Type B pancreatic cell (in vitro differentiated cells): Measurements from ENCODE around the gene MICAL2. TPM values are rescaled to one million over a fixed set of nuclear protein-coding genes. Genes with fewer than 3 reads are reported as not detected.

Experiments
- DNase-seq: peaks from one replicate; pipeline ENCODE4 v3.0.0; 2021; ENCODE audit warnings: mixed read lengths; ENCODE audit not compliant: unreplicated experiment; ENCODE audit errors: extremely low spot score
- H3K27ac Mint-ChIP-seq: 2 replicates; pipeline ENCODE4 v1.8.0; 2021; ENCODE audit warnings: mild to moderate bottlenecking, mixed read lengths
- H3K27me3 Mint-ChIP-seq: 2 replicates; pipeline ENCODE4 v1.8.0; 2021; ENCODE audit warnings: mixed read lengths
- H3K36me3 Mint-ChIP-seq: 2 replicates; pipeline ENCODE4 v1.8.0; 2021; ENCODE audit warnings: mixed read lengths
- H3K4me1 Mint-ChIP-seq: one replicate; pipeline ENCODE4 v1.8.0; 2021; ENCODE audit warnings: mixed read lengths; ENCODE audit not compliant: unreplicated experiment
- H3K4me3 Mint-ChIP-seq: 2 replicates; pipeline ENCODE4 v1.8.0; 2021; ENCODE audit warnings: mild to moderate bottlenecking, mixed read lengths
- H3K9me3 Mint-ChIP-seq: 2 replicates; pipeline ENCODE4 v1.8.0; 2021; ENCODE audit warnings: mixed read lengths
- total RNA-seq: library from RNA; stranded (reverse); gene quantifications from 2 replicates; pipeline ENCODE4 v1.2.1, GENCODE V29; 2021; ENCODE audit warnings: low replicate concordance
- TF ChIP-seq, protein P1 (sequence below): fragments of 200-600 bp; sonication (generic); conservative IDR thresholded peaks from 2 replicates; pipeline ENCODE4 v1.5.0; 2021; ENCODE audit warnings: antibody characterized with exemption, mild to moderate bottlenecking

MICAL2 gene
- total RNA-seq, 1 donor from 2014 or later = 38.0 TPM

DNA sequence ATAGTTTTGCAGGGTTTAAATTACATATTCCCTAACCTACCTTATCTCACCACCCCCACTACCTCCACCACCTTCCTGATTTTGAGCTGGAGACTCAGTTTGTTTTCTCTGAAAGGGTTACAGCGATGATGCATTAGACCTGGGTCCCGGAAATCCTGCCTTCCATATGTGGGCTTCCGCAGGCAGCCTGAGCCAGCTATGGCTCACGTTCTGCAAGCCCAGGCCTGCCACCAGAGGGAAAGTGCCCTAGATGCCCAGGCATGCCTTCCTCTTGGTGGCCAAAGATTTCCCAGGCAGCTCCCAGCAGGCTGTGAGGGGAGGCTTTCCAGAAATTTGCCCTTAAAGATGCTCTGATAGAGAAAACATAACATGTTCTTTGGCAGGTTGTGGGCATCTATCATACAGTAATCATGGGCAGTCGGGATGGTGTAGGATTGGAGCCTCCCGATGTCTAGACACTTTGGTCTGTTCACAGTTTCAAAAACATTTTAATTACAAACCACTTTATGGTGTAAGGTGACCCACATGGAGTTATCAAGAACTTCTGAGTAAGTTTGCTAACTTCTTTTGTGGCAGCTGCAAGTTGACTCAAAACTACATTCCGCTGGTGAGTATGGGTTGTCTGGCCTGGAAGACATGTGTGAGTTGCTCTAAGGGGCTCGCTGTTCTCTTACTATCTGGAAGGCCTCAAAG is 79.3 kb downstream of the MICAL2 start:
- H3K9me3 Mint-ChIP-seq = no peaks in the 10 kb centered on the region
- H3K27me3 Mint-ChIP-seq = no peaks in the 10 kb centered on the region
- TF ChIP-seq, protein P1, sequence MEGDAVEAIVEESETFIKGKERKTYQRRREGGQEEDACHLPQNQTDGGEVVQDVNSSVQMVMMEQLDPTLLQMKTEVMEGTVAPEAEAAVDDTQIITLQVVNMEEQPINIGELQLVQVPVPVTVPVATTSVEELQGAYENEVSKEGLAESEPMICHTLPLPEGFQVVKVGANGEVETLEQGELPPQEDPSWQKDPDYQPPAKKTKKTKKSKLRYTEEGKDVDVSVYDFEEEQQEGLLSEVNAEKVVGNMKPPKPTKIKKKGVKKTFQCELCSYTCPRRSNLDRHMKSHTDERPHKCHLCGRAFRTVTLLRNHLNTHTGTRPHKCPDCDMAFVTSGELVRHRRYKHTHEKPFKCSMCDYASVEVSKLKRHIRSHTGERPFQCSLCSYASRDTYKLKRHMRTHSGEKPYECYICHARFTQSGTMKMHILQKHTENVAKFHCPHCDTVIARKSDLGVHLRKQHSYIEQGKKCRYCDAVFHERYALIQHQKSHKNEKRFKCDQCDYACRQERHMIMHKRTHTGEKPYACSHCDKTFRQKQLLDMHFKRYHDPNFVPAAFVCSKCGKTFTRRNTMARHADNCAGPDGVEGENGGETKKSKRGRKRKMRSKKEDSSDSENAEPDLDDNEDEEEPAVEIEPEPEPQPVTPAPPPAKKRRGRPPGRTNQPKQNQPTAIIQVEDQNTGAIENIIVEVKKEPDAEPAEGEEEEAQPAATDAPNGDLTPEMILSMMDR = no peak
- H3K36me3 Mint-ChIP-seq = no peaks in the 10 kb centered on the region
- H3K27ac Mint-ChIP-seq = no peak overlapping the region
- peaks cover 4% of the 10 kb centered on the region for H3K4me1 Mint-ChIP-seq
- no peak overlapping the region for H3K4me3 Mint-ChIP-seq
- DNase-seq = no peak

GRCh38 chr11:12190511-12190910 is 80.1 kb downstream of the MICAL2 start:
- TF ChIP-seq, protein P1 = no peak
- no peak overlapping the region for H3K4me3 Mint-ChIP-seq
- H3K36me3 Mint-ChIP-seq = no peaks in the 10 kb centered on the region
- no peak for DNase-seq
- peaks cover 4% of the 10 kb centered on the region for H3K4me1 Mint-ChIP-seq
- no peaks in the 10 kb centered on the region for H3K9me3 Mint-ChIP-seq
- H3K27me3 Mint-ChIP-seq = no peaks in the 10 kb centered on the region
- no peak overlapping the region for H3K27ac Mint-ChIP-seq

GRCh38 chr11:12192794-12193514 is 82.6 kb downstream of the MICAL2 start:
- DNase-seq = no peak
- Mint-ChIP-seq H3K27ac (no peak overlapping the region), H3K36me3 (no peaks in the 10 kb centered on the region), H3K27me3 (no peaks in the 10 kb centered on the region), H3K9me3 (no peaks in the 10 kb centered on the region), H3K4me1 (peaks cover 4% of the 10 kb centered on the region), H3K4me3 (no peak overlapping the region)
- TF ChIP-seq, protein P1 = no peak

DNA sequence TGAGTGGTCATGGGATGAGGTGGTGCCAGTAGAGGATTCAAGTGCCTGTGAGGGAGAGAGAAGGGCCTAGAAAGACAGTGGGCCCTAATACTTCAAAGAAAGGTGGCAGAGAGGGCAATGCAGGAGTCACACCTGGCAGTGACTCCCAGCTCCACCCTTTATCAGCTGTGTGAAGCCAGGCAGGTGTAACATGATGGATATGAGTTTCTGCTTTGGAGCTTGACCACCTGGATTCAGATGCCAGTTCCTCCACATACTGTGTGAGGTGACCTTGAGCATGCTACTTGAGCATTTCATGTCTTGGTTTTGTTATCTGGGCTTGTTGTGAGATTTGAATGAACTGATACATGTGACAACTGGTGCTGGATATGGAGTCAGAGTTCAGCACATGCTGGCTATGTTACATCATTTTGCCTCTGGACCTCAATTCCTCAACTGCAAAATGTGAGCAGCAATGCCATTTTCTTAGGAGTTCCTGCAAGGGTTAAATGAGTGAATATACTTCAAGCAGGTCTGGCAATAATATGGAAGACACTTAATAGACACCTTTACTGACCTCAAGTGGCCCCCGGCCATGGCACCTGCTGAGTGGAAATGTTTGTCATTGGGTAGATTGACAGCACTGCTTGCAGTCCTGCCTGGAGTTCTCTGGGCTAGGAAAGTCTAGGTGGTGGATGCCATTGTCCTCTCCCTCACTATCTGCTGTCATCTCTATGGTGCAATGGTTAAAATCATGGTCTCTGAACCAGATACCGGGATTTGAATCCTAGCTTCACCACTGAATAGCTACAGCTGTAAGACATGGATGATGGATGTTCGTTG is 83.3 kb downstream of the MICAL2 start:
- DNase-seq = no peak
- Mint-ChIP-seq H3K4me1 (peaks cover 4% of the 10 kb centered on the region), H3K4me3 (no peak overlapping the region), H3K27me3 (no peaks in the 10 kb centered on the region), H3K27ac (no peak overlapping the region), H3K9me3 (no peaks in the 10 kb centered on the region), H3K36me3 (no peaks in the 10 kb centered on the region)
- TF ChIP-seq, protein P1 = no peak

GRCh38 chr11:12195768-12196167 is 85.4 kb downstream of the MICAL2 start:
- Mint-ChIP-seq H3K9me3 (no peaks in the 10 kb centered on the region), H3K4me1 (peaks cover 9% of the 10 kb centered on the region), H3K27me3 (no peaks in the 10 kb centered on the region), H3K4me3 (no peak overlapping the region), H3K36me3 (no peaks in the 10 kb centered on the region), H3K27ac (no peak overlapping the region)
- no peak for DNase-seq
- TF ChIP-seq, protein P1 = no peak
